Measurements from ENCODE around the gene BCL11B.

BCL11B gene

DNA sequence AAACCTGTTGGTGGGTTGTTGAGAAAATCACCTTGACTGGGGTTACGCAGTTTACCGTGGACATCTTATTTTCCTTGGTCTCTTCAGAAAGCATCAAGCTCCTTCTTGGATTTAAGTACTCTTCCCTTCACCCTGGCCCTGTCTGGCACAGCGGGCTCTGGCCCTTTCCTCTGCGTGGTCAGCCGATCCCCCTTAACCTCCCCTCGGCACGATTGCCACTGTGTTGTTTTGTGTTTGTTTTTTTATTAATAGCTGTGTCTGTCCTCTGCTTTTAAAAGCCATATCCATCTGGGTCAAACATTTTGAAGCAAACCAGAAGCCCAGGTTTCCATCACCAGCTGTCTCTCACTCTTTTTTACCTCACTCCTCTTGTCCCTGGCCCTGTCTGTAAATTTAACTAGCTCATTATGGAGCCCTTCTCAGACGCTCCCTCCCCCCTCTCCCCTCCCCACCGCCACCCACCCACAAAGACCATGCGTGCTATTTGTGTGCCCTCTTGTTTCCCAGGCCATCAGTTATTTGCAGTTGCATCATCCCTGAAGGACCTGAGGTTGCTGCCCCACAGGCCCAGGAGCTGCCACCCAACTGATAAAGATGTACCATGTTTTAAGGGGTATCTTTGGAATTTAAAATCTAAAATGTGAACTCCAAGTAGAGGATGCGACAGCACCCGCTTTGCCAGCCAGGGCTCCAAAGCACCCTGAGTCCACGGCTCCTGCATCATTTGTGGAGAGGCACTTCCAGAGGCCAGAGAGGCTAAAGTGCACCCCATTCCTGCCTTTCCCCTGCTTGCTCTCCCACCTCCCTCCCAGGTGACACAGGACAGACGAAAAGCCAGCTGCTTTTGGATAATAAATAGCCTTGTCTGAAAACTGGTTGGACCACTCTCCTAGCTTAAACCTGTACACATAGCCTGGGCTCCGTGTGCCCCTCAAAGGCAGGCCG, 3.9 kb downstream of the BCL11B start:
- no peak for DNase-seq (ENCODE audit: low read depth)

DNA sequence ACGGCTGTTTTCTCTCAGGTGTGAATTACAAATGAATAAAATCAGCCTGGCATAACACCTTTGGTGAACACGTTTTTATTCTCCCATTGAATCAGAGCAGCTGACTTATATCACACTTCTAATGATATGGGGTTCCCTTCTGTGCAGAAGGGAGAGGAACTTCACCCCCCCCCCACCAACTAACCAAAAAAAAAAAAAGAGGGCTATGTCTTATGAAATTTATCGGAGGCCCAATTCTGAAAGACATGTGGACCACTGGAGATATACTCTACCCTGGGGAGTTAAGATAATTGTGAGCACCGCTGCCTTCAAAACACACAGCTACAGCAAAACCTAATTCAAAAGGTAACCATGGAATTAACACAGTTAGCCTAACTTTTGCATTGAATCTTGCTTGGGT, 4.6 kb downstream of the BCL11B start:
- DNase-seq (ENCODE audit: low read depth): no peak

DNA sequence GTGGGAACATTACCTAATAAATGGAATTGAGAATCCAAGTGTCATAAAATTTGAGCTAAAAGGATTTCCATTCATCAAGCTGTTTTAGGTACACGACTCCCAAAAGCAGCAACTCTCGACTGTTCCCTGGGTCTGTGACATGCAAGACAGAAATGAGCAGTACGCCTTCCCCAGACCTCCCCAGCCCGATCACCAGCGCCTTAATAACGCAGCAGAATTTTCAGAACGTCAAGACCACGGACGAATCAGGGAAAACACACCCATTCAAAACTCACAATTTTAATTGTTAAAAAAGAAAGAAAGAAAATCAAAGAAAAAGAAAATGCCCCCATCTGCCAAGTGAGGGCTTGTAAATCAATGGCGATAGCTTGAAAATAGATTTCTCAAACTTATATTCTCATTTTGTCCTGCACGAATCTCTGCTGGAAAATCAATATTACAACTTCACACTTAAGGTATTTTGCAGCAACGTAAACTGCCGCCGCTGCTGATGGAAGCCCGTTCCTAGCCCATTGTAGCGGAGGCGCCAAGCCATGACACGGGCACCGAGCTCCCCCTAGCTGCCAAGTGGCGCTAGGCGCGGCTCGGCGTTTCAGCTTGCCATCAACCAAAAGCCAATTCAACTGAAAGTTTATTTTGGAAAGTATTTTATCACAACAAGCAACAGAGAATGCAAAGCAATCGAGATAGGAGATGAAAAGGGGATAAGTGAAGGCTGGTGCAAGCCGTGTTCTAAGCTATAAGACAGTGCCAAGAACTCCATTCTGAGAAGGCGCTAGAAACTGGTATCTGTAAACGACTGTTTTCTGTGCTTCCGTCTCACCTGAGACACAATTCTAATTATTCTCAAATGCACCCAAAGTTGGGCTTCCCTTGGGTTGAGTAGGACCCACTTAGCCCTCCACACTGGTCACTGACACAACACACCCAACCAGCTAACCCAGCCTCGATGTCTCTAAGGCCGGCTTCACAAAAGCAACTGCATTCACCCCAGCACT, 5.5 kb downstream of the BCL11B start:
- no peak for DNase-seq (ENCODE audit: low read depth)

DNA sequence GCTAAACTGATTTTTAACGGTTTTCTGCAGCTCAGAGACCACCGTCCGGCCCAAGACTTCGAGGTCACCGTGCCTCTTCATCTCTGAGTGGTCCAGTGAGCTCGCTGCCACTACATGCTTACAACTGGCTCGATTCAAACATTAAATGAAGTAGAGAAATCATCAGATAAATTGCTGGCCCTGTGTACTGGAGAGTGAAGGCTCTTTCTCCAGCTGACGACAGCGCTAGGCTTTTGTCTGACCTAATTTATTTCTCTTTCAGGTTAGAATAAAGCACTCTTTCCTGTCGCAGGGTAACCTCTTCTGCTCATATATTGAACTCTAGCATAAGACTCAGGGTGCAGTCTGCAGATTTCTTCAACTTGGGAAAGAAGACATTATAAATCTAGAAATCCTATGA, 6.4 kb downstream of the BCL11B start:
- DNase-seq (ENCODE audit: low read depth): no peak

DNA sequence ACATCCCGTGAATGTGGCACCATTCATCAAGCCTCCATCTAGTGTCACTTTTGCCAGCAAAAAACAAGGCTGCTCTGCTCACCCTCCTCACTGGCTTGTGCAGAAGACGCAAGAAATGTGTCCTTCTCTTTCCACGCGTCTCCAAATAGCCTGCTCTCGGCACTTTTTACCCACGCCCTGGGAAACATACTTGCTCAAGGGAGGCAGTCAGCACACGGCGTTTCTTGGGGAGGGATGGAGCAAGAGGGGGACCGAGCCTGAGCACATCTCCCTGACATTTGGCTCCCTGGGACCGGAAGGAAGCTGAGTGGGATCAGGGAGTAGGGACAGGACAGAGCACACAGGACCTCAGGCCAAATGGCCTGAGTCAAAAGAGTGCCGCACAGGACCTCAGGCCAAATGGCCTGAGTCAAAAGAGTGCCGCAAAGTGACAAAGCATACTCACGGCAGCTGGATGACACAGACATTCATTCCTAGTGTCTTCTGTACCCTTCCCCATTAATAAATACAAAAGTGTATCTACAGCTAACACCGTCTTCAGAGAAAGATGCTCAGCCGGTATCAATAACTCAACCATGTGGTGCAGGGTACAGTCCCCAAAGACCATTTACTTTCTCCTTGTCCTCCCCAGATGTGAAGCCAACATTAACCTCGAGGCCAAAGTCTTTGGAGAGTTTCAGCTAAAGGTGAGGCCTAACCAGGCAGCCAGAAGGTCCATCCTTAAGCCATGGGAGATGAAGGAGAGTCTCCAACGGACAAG, 7.1 kb downstream of the BCL11B start:
- no peak for DNase-seq (ENCODE audit: low read depth)

DNA sequence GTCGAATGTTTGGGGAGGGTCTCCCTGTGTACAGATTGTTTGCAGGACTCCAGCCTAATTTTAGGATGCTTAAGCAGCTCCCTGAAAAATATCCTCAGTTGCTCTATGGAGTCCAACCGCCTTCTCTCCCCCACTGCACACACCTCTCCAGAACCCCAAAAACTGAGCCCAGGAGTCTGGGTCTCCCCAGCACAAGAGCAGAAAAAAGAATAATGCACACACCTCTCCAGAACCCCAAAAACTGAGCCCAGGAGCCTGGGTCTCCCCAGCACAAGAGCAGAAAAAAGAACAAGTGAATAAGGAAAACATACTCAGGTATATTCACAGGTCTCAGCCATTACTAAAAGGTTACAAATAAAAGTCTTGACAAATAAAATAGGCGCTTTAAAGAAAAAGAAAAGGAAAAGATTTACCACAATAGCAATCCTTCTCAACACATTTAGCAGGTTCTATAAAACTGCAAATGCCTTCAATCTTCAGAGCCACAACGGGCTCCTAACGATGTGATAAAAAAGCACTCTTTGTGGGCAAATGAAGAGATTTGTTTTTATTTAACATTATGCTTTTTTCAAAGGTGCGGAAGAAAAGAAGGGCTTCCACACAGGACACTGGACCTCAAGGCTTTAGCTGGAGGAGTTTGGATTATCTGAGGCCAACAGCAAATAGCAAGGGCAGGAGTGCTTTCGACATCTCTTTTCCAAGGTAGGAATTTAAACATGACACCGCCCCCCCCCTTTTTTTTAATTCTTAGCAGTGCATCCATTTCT, 8.2 kb downstream of the BCL11B start:
- no peak for DNase-seq (ENCODE audit: low read depth)

DNA sequence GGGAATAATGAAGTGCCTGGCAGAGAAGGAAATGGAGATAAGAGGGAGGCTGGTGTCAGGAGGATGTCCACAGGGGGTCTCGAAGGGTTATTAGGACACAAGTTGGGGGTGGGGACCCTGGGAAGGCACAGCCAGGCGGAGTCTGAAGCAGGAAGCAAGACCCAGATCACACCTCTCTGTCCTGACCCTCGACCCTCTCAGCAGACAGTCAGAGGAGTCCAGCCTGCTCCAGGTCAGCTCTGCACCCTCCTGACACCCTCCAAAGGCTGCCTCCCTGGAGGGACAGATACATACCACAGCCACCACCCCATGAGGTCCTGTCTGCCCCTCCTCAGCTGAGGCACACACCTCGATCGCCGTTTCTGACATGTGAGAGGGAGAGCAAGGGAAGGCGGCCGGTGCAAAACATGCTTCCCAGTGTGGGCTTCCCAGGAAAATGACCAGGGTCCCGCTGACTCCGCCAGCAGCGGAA, 9.0 kb downstream of the BCL11B start:
- no peak for DNase-seq (ENCODE audit: low read depth)

DNA sequence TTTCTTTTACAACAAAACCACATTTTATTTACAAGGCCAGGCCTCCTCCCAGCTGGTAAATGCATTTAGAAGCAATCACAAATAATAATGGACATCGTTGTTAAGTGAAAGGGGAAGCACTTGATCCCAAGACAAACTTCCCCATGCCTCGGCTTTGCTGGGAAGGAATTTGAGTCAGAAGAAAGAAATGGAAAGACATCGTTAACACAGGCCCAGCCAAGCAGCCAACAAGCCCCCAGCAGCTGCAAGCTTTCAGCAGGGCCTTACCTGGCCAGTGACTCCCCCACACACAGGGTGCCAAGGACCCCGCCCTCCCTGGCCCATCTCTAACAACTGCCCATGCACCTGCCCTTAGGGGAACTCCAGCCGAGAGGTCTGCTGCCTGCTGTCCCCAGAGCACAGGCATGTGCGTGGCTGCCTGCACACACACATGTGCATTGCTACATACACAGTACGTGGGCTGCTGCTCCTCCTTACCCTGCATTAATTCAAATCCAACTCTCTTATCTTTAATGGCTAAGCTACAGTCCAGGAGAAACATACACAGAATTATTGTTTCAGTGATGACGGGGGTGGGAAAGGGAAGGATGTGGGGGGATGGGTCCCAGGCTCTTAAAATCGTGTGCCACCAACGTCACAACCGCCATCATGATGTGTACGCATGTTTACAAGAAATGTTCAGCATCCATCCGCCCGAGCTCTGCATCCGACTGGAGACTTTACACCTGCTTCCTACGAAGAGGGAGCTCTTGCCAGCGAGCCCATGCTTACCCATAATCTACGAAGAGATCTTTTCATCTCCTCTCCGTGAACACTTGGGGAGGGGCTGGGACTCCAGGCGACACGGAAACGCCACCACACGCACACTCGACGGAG, 9.8 kb downstream of the BCL11B start:
- DNase-seq (ENCODE audit: low read depth): no peak

DNA sequence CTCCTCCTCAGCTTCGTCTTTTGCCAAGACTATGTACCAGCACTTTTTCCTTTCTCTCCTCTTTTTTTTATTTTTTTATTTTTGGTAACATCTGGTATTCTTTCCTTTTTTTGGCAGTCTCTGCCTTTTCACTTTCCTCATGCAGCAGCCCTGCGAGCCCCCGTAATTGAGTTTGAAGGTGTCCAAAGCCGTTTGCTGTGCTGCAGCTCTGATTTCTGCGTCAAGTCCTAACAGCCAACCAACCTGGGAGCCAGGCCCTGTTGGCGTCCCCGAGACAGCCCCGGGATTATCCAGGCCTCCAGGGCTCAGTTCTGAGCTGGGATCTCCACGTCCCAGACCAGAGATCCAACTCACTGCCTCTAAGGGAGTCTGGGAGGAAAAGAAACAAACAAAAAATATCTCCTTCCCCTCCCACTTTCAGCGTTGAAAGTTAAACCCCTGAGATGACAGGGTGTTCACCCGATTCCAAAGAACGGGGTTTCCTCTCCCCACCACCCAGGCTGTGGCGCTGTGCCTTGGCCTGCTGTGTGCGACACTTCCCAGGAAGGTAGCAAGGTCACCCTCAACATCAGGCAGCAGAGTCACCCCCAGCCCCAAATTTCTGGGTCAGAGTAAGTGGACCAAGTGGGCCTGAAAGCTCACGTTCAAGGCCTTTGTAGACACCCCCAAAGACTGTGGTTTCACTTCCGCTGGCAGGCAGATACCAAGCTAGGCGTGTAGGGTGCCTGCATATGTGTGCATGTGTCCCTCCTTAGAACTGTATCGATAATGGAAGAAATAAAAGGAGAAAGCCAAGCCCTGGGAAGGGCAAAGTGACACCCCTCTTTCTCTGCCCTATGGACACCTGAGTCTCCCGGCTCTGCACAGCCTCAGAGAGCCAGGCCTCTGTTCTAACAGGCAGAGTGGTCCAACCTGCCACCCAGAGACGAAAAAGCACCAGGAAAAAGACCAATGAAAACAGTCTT, 11.1 kb downstream of the BCL11B start:
- DNase-seq (ENCODE audit: low read depth): no peak

DNA sequence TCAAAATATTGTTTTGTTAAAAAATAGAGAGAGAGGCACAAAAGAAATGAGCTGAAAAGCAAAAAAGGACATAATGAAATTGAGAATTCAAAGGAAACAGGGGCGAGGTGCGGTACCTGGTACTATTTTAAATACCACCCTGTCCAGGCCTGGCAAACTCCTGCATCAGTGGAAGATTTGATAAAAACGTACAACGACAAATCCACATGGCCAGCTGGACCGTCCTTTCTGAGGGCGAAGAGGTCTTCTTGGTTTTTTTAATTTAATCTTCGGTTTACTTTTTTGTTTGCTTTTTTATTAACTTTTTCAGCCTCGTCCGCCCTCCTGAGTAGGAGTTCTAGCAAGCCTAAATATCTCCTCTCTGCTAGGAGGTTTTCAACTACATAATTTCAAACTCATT, 11.9 kb downstream of the BCL11B start:
- DNase-seq (ENCODE audit: low read depth): no peak

DNA sequence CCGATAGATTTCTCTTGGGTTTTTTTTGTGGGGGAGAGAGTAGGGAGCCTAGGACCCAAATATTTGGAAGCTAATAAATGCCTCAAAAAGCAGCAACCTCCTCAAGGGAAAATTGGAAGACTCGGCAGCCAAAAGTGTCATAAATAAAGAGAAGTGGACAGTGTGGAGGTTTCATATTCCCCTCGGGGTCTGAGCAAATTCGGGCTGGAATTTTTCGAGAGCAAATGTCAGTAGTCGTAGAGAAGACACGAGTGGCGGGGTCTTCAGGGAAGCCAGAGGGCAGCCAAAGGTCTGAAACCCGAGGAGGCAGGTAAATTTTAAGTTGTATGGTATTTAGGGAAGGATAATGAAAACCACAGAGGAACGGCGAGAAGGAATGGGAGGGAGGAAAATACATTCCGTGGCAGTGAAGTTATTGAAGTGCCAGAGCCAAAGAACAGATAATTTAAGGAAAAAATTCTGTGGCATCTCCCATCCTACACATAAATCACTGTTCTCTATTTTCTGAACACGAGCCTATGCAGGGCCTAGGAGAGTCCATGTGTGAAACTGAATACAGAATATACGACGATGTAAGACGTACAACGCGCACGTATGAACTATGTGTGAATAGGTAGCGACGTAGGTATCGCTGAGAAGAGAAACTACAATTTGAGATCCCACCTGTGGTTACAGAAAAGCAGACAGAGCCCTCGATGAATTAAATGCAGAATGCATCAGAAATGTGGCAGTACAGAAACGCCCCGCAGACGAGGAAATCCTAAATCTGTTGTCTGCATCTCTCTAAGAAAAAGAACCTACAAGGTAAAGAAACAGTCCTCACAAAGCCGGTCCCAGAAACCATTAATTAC, 12.9 kb downstream of the BCL11B start:
- DNase-seq (ENCODE audit: low read depth): no peak

DNA sequence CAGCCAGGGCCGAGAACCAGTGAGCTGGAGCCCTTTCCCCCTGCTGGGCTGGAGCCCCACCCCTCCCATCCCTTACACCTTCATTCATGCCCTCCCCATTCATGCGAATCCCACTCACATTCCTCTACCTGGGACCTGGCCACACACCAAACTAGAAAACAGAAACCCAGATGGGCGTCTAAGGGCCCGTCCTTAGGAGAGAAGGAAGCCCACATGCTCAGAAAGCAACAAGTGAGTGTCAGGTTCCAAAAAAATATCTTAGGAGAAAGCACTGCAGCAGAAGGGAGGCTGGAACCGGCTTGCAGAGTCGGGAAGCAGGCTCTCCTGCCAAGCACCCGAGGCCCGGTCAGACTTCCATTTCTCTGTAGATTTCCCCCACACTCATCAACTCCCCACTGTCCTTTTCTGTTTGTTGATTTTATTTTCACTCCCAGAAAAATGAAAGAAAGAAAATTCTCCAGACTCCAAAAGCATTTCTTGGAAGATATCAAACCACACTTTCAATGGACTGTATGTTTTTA, 13.6 kb downstream of the BCL11B start:
- DNase-seq (ENCODE audit: low read depth): no peak

DNA sequence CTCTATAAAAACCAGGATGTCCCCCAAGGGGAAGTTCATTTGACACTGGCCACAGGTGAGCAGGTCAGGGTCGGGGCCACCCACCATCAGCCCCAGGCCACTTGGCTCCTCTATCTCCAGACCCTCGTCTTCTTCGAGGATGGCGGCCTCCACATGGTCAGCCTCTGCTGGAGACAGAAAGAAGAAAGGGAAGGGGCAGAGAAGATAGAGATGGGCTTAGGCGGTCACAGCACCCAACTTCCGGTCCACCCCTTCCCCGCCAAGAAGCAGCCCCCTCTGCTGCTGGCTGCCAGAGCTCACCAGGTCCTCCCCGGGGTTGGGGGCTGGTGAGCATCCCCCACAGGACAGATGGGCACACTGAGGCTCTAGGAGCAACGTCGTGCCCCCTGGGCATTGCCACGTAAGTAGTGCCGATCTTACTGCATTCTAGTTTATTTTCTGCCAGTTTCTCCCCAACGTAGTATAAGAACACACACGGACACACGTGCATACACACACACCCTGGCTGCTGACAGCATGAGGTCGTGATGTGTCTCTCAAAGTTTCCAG, 14.2 kb downstream of the BCL11B start:
- no peak for DNase-seq (ENCODE audit: low read depth)

DNA sequence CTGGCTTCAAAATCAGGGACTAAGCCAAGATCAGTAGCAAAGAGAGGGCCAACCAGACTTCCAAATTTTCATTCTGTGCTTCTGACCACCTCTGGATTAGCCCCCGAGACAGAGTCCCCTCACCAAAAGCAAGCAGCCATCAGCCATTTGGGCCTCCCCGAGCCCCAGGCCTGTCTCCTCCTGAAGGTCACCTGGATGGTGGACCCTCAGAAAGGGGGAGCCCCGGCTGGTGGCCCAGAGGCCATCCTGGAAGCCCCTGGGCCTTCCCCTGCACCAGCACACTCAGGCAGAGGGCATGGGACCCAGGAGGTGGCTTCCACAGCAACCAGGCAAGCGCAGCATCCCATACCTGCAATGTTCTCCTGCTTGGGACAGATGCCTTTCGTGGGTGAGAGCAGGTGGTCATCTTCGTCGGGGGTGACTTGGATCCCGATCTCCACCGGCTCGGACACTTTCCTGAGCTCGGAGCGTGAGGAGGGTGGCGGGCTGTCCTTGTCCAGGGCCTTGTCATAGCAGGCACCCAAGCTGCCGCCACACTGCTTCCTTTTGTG, 14.8 kb downstream of the BCL11B start:
- no peak for DNase-seq (ENCODE audit: low read depth)

DNA sequence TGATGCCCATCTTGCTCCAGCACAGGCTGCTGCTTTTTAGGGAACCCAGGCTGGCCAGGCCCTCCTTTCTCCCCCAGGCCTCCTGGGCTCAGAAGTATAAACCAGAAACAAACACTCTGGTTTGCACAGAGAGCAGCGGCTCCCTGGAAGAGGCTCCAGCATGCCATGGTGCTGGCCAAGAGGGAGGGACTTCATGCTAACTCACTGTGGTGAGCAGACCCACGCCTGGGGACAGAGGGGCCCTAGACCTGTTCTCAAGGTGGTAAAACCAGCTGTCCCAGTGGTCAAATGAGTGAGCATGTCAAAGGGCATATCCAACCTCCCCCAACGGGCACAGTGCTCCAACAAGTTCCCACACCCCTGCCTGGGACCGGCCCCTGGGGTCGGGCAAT, 15.5 kb downstream of the BCL11B start:
- no peak for DNase-seq (ENCODE audit: low read depth)

DNA sequence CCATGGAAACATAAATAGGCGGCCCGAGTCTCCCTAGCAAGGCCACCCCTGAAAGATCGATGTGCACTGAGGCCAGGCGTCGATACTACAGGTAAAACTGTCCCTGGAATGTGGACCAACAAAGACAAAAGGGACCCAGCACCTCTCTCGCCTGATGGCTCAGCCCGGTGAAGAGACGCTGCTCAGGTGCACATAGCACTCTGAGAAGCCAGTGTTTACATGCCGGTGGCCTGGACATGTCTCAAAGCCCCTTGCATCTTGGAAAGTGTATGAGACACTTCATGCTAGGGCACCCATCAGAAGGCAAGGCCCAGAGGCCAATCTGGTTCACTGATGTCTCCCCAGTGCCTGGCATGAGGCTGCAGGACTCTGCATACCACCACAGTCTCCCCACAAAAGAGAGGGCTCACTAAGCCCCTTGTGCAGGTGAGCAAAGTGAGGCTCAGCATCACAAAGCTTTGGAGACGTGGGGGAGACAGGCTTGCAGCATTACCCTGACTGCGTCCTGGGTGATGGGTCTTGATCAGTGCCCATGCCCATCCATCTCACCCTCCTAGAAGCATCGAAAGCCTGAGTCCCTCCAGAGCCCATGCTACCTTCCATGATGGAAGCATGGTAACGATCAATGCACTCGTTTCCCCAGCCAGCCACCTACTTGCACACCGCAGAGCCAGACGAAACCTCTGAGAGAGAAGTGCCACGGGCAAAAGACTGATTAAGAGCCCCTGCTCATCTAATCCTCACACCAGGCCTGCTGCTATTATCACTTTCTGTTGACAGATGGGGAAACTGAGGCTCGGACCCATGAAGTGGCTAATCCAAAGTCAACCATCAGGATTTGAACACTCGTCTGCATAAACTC, 16.1 kb downstream of the BCL11B start:
- DNase-seq (ENCODE audit: low read depth): no peak

All from CMK (cell line).